ENCODE data around the gene MIF.
"Not testable (repeated sequence)": the region's sequence is repeated elsewhere in the genome, so short reads cannot be mapped to it uniquely, and the experiment has no call there.

MIF gene

DNA sequence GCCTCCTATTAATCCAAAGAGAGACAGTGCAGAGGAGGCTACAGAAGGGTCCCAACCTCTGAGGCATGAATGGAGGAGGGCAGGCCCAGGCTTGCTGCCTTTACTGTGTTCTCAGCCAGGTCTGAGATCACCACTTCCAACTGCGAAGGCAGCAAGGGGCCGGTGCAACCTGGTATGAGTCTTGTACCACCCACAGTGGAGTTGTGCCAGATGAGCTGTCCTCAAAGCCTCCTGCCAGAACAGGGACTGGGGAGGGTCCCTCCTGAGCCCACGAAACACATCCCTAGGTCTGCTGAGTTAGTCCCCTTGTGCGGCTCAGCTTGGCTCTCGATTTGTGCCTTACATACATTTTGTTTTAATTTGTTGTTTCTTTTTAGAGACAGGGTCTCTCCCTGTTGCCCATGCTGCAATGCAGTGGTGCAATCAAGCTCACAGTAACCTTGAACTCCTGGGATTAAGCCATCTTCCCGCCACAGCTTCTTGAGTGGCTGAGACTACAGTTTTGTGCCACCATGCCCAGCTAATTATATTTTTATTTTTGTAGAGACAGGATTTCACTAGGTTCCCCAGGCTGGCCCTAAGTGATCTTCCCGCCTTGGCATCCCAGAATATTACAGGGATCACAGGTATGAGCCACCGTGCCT, 9.3 kb downstream of the MIF start:
- DNase-seq (ENCODE audit: low read depth), result no peak

DNA sequence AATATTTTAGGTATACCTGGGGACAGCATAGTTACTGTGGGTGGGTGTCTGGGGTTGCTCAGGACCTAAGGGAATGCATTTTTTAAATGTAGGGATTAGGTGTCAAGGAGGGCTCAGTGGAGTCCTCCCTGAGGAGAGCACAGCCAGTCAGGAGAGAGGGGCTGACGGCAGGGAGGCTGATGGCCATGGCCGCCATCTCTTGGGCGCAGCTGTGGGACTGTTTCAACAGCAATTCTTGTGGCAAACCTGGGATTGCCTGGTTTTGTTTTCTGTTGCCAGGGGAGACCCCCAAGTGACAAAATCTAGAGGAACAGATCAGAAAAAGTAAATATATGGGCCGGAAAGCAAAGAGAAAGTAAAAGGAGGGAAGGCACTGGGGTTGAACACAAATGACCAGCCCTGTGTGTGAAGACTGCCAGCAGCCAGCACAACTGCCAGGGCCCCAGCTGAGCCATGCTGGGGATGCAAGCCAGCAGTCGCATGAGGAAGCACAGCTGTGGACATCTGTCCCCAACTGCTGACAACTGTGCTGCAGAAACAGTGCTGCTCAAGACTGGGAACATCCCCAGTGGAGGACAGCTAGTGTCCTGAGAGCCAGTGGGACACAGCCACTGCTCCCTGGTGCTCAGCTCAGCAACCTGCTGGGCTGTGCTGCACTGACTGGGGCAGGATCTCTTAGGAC, 10.5 kb downstream of the MIF start:
- DNase-seq (ENCODE audit: low read depth), result no peak

DNA sequence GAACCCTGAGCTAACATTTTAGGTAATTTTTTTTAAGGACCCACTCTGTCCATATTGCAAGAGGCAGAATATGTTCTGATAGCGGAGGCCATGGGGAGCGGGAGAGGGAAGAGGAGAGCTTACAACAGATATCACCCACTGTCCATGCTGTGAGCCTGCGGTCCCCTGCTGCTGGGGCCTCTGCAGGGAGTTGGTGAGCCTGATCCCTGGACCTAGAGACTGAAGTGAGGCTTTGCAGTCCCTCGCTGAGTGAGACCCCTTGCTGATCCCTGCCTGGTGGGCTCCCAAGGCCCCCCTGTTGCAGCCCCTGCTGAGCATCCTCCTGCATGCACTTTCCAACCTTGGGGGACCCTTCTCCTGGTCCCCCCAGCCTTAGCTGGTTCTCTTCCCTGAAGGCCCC, 12.5 kb downstream of the MIF start:
- DNase-seq (ENCODE audit: low read depth), result no peak

DNA sequence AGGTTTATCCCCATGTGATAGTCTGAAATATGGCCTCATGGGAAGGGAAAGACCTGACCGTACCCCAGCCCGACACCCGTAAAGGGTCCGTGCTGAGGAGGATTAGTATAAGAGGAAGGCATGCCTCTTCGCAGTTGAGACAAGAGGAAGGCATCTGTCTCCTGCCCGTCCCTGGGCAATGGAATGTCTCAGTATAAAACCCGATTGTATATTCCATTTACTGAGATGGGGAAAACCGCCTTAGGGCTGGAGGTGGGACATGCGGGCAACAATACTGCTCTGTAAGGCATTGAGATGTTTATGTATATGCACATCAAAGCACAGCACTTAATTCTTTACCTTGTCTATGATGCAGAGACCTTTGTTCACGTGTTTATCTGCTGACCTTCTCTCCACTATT, 13.2 kb downstream of the MIF start:
- not testable (repeated sequence) for DNase-seq (ENCODE audit: low read depth)

DNA sequence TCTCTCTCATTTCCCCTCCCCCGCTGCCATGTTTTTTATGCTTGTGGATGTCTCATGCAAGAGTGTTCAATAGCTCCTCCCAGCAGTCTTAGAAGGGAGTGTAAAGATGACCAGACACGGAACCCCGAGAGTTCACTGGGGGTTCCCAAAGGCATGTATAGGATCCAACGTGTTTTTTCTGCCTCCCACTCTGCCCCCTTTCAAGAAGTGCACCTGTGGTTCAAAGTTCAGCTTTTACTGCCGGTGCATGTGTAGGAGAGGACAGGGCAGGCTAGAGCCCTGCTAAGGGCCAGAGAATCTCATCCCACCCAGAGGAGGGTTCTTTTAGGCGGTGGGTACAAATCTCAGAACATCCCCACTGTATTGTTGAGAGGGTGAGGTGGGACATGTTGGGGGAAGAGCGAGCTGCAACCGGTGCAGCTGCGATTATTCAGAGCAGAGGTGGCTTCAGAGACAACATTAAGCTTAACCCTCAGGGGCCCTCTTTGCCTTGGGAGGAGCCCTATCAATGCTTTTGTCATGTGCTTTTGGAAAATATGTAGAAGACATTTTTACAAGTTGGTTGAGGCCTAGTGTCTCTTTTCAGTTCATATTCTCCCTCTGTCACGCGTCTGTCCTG, 14.5 kb downstream of the MIF start:
- DNase-seq (ENCODE audit: low read depth), result no peak

DNA sequence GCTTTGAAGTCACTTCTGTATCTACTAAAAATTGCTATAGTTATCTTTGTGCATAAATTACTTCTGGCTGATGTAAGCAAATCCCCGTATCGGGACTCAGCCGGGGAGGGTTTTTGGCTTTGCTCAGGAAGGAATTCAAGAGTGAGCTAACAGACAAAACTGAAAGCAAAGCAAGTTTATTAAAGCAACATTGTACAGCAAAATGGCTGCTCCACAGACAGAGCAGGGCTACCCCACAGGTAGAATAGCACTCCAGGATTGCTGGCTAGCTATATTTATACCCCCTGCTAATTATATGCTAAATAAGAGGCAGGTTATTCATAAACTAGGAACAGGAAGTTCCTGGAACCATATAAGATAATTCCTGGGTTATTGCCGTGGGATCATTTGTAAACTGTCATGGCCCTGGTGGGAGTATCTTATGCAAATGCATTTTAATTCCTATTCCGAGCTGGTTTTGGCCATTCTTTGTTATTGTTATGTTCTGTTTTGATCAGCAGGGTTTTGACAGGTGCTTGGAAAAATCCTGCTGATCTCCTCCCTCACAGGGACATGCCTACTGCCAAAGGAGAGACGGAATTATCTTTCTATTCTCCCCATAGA, 15.2 kb downstream of the MIF start:
- no peak for DNase-seq (ENCODE audit: low read depth)

DNA sequence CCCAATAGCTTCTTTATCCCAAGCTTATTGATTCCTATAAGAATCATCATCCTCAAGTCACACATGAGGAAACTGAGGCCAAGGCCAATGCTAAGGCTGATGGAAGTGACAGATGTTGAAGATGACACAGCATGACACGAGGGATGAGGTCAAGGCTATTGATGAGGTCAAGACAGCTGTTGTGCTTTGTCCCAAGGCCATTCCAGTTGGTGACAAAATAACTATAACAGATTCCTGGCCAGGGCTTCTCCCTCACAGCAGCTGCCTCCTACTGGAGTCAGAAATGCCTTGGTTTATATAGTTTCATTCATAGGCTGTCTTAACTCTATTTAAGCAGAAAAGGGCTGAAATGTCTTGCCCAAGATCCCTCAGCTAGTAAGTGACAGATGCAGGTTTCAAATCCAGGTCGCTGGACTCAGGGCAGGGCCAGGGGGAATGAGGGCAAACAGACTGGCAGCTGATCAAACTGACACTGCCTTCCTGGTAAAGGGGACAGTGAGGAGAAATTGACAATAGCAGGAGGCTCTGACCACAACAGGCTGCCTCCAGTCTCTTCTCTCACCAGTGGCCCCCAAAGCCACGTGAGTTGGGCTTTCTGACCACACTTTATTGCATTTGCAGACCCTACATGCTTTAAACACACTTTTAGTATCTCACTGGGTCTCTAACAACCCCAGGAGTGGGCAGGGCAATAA, 16.5 kb downstream of the MIF start:
- DNase-seq (ENCODE audit: low read depth), result no peak

DNA sequence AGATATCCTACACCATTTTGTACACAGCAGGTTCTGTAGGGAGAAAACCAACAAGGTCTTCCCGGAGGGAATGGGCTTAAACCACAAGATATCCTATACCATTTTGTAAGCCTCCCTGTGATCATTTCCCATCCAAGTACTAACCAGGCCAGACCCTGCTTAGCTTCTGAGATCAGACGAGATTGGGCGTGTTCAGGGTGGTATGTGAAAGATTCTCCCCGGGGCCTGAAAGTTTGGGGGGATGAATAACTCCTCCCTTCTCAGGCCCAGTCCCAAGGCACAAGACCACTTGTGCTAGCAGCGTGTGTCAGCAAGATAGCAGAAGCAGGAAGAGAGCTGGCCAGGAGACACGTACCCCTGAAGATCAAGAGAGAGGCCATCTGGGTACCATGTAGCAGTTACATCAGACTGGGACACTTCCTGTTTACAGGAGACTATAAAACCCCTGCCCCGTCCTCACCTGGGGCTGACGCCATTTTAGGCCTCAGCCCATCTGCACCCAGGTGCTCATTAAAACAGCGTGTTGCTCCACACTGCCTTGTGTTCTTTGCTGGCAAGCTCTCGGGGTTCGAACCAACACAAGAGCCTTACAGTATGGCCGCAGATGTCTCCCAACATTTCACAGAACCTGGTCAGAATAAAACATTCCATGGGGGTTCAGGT, 17.3 kb downstream of the MIF start:
- DNase-seq (ENCODE audit: low read depth), result no peak

DNA sequence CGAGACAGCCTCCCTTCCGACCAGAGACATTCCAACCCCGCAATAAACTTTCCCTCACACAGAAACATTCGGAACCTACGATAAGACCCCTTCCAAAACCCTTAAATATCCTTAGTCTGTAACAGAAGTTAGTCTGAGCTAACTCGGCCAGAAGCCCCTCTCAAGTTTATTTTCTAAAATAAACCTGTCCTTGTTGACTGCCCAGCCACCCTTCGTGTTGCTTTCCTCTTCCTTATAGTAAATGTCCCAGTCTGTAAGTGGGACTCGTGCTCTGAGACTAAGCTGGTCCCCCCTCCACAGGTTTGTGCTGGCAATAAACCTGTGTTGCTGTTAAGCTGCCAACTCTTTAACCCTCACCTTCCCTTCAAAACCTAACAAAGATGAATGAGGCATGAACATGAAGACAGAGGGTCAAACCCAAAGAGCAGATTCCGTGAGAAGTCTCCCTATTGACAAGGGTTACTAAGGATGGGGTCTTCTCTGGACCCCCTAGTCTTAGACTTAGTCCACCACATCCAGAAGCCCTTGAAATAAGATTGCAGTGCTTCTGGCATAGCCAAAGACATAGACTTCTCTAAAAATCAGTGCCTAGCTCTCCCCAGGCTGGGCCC, 18.2 kb downstream of the MIF start:
- DNase-seq (ENCODE audit: low read depth), result no peak

DNA sequence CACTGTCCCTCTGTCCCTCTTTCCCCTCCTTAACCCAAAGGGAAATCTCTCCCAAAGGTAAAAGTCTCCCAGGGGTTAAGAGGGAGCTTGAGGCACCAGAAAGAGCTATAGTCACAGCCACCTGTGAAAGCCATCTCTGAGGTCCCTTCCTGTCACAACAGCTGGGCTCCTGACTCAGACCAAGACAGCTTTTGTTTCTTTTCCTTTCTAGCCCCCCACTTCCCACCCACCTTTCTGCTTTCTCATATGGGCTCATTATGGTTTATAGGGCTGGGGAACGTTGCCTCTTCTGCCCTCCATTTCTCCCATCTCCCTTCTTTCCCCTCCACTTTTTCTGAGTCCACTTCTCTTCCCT, 19.1 kb downstream of the MIF start:
- no peak for DNase-seq (ENCODE audit: low read depth)

DNA sequence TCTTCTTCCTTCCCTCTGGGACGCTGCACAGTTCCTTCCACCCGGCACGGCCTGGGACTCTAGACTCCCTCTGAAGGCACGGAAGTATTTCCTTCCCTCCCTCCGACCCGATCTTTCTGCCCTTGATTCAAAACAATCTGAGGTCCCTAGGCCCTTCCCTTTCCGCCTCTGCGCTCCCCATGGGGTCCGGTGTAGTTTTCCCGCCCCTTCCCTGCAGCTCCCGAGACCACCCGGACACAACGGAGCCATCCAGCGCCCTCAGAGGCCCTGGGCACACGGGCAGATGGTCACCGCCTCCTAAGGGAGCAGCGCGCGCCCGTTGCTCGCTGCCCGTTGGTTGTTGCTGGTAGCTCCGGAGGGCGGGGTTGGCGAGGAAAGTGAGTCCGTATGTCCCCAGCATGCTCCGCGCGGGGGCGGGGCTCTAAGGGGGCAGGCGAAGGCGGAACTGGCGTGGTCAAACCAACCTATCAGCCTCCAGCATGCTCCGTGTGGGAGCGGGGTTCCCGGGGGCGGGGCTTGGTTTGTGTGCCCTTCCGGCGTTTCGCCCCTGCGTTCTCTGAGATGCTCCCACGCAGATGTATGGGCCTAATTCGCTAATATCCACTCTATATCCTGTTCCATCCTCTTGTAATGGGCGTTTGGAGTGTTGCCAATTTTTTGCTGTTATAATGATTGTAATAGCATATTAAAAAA, 19.6 kb downstream of the MIF start:
- DNase-seq (ENCODE audit: low read depth), result peak; percentile 98

DNA sequence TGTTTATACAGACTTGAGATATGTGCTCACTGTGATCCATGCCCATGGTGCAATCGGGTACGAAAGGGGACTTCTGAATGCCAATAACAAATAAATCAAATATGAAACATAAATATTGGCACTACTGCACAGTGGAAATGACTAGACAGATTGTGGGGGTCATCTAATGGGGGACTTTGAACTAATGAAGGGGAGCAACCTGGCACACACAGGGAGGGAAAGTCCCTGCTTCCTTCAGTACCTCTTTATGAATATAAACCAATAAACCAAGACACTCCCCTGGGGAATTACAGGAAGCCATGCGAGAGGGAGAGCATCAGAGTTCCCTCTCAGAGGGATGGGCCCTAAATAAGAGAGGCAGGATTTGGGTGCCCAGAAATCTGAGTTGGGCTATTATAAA, 21.1 kb downstream of the MIF start:
- no peak for DNase-seq (ENCODE audit: low read depth)

DNA sequence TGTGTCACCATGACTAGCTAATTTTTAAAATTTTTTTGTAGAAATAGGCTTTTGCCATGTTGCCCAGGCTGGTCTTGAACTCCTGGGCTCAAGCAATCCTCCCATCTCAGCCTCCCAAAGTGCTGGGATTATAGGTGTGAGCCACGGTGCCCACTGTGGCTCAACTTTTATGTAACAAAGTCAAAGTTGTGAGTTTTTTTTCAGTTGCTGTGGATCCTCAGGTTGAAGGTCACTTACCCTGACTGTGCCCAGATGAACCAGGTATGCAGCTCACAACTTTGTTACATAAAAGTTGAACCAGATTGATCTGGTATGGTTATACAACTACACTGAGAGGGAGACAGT, 26.1 kb downstream of the MIF start:
- DNase-seq (ENCODE audit: low read depth), result not testable (repeated sequence)

DNA sequence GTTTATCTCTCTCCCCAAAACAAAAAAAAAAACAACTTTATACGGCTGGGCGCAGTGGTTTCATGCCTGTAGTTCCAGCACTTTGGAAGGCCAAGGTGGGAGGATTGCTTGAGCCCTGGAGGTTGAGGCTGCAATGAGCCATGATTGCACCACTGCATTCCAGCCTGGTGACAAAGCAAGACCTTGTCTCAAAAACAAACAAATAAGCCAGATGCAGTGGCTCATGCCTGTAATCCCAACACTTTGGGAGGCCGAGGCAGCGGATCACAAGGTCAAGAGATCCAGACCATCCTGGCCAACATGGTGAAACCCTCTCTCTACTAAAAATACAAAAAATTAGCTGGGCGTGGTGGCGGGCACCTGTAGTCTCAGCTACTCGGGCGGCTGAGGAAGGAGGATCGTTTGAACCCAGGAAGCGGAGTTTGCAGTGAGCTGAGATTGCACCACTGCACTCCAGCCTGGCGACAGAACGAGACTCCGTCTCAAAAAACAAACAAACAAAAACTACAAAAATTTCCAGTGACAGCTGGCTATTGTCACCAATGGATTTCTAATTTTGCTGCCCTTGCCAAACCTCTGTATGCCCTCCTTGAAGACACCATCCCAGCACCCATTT, 27.5 kb downstream of the MIF start:
- not testable (repeated sequence) for DNase-seq (ENCODE audit: low read depth)

DNA sequence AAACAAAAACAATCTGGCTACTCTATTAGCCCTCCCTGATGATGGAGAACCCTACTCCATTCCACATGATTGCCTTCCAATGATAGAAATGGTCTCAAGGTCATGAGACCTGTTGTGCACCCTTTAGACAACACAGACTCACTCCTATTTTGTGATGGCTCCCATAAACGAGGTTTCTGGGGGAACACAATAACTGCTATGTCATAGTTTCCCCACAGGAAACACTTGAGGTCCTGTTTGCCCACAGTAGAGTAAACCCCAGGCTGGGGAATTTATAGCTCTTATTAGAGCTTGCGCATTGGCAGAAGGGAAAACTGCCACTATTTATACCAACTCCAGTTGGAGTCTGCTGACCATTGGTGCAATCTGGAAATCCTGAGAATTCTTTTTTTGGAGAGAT, 28.7 kb downstream of the MIF start:
- DNase-seq (ENCODE audit: low read depth), result no peak

DNA sequence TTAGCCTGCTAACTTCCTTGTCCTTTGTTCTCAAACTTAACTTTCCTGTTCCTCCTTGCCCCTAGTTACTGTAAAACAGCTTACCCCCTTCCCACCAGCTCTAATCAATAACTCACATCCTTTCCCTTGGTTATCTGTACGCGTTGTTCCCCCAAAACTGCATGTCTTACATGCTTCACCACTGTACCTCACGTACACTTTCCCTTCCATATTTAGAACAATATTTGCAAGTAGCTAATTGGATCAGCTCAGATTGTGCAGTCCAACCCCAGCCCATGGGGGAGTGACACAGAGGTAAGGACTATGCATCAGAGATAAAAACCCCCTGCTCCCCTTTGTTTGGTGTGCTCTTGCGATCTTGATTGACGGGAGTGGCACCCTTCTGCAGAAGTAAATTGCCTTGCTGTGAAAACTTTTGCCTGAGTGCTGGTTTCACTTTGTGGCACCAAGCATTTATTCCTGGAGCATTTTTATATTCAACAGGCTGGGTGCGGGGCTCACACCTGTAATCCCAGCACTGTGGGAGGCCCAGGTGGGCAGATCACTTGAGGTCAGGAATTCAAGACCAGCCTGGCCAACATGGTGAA, 30.9 kb downstream of the MIF start:
- no peak for DNase-seq (ENCODE audit: low read depth)

DNA sequence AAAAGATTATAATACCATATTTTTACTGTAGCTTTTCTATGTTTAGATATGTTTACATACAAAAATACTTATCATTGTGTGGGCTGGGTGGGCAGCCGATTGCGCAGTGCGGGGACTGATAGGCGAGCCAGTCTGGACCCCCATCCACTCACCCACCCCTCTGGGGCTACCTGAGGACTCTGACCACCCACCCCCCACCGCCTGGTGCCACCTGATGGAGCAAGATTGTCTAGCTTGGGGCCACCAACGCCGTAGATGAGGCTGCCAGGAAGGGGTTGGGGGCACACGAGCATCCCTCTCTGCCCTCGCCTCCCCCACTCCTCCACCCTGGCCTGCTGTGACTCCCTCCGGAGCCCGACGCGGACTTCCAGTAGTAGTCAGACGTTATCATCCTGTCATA, 32.4 kb downstream of the MIF start:
- no peak for DNase-seq (ENCODE audit: low read depth)

DNA sequence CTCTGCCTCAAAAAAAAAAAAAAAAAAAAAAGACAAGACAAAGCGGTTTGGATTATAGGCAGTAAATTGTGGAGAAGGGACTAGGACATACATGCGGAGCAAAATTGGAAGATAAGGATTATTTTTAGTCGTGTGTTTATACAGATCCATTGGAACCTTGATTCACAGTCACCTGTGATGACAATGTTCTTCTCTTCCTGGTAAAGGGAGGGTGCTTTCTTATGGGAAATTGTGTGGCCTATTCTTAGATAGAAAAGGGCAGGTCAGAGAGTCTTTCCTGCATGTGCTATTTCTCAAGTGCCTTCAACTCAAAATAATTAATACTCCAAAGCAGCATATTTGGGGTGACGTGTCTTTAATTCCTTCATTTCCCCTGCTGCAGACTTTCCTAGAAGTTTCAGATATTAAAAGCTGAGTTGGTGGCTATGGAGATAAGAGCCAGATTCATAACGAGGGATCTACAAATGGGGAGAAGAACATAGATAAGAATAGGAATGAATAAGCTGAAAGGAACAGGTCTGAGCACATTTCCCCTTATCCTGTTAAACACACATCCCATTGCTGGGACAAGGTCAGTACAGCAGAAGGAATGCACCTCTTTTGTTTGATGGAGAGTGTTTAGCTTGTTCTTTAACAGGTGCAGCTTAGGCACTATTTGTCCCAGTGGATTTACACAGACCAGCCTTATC, 44.3 kb downstream of the MIF start:
- no peak for DNase-seq (ENCODE audit: low read depth)

DNA sequence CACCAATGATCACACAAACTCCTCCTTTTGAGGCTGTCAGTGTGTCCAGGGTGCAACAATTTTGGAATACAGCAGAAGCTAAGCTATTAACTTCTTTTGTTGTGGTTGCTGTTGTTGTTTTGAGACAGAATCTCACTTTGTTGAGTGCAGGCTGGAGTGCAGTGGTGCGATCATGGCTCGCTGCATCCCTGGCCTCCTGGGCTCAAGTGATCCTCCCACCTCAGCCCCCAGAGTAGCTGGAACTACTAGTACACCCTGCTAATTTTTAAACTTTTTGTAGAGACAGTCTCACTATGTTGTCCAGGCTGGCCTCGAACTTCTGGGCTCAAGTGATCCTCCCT, 44.8 kb downstream of the MIF start:
- no peak for DNase-seq (ENCODE audit: low read depth)

DNA sequence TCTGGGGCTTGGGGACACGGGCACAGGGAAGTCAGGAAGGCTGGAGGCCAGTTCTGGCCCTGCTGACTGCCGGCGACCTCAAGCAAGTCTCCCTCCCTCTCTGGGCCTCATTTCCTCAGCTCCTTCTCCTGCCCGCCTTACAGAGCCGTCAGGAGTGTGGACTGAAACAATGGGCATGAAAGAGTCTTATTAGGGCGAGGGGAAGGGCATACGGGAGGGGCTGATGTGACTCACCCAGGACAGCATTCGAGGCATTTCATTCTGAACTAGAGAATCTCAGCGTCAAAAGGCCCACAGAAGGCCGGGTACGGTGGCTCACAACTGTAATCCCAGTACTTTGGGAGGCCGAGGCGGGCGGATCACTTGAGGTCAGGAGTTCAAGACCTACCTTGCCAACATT, 46.0 kb downstream of the MIF start:
- DNase-seq (ENCODE audit: low read depth), result not testable (repeated sequence)
